Inferior parietal cortex (tissue), 1 donor: ENCODE data around the gene NPL.

Experiments
- DNase-seq: peaks from one replicate; pipeline ENCODE4 v3.0.0-alpha.2; 2016; ENCODE audit errors: extremely low spot score

The NPL gene, protein sequence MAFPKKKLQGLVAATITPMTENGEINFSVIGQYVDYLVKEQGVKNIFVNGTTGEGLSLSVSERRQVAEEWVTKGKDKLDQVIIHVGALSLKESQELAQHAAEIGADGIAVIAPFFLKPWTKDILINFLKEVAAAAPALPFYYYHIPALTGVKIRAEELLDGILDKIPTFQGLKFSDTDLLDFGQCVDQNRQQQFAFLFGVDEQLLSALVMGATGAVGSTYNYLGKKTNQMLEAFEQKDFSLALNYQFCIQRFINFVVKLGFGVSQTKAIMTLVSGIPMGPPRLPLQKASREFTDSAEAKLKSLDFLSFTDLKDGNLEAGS

DNA sequence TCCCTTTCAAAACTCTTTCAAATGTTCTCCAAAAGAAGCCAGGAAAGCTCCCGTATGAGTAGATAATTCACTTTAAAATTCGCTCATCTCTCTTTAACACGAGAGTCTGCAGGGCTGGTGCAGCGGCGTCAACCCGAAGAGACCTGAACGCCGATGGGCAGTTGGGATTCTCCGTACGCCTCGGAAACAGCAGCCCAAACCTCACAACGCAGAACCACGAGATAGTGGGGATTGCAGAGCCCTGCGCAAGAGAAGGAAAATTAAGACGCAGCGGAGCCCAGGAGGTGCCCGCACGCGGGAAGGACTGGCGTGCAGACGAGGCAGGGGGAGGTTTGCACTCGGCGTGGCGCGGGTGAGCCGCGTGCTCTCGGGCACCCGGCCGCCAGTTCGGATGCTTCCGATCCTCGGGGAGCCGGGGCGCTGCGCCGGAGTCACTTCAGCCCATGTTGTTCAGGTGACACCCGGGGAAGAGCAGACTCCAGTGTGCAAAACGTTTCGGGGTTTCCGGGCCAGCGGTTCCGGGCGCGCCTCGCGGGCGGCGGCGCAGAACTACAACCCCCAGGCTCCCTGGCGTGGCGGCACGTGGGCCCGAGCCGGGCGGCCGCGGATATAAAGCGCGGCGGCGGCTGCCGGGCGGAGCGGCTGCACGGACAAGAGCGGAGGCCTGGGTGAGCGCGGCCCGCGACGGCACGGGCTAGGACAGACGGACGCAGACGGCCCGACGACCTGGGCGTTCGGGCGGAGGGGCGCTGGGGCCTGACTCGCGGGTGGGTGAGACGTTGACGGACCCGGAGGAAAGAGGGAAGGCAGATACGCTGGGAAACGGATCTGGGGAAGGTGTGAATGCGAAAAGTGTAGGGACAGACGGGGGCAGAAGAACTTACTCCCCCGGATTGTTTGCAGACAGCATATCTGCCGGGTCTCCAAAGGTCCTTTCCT lies at the start of gene NPL:
TSS of gene NPL (plus strand) at position 636 of the 939 bp plus-strand sequence. CDS start 4,599 bp downstream, outside the sequence.
- DNase-seq, result peak; percentile 83

DNA sequence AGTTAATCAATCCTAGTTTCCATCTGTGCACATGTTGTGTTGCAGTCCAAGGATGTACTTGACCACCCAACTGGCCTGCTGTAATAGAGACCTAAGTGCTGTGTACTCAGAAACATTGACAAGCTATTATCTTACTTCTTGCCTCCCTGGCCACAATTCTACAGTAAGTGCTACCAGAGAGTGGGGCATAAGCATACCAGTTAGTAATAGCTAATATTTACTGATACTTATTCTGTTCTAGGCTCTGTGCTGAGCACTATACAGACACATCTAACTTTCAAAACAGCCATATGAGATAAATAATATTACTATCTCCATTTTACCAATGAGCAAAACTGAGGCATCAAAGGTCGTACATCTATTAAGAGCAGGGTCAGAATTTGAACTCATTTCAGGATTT lies 49.5 kb upstream of the NPL start:
- no peak for DNase-seq

DNA sequence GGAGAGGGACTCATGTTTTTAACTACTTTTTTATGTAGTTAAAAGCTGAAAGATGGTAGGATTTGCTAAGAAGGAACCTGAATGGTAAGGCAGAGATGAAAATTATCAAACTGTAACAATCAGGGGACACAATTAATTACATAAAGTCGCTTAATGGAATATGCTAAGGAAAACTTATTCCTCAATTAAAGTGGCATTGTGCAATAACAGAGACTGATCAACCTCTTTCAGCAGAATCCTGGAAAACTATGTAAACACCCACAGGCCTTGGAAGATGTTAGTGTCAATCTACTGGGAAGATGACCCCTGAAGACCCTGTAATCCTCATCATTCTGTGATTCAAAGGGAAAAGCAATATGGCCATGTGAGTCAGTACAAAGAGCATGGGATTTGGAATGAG lies 46.8 kb upstream of the NPL start:
- no peak for DNase-seq

DNA sequence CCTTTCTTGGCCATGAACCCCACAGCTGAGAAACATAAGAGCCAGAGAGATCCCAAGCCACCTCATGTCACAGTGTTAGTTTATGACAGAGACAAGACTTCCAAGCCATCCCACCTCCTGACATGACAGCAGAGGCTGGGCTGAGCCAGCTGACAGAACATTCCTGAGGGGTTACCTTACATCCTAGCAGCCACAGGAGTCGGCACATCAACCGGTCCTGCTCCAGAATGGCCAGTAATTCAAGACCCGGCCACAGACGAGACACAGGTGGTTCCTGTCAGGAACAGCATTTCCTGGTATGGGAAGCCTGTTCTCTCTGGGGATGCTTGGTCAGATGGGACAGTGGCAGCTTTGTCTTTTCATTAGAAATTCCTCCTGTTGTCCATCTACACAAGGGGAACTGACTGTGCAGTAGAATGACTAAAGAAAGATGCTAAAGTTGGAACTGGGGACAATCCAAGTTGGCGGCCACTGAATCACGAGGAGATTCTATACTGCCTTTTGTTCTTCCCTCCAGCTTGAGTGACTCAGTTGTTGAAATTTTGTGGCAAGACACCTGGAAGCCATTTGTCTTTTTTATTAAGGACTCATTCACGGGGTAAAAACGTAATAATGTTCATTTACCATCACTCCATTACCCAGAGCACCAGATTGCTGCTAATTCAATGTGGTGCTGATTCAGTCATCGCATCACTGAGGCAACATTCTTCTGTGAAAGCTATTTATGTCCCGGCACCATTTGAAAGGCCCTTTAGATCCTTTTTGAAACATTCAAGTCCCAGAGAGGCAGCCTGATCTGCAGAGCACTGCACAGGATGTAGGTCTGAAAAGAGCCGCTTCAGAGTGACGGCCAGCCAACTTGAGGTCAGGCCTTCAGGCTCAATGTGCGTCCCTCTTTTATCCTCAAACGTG lies 37.2 kb upstream of the NPL start:
- DNase-seq, result peak; percentile 51

DNA sequence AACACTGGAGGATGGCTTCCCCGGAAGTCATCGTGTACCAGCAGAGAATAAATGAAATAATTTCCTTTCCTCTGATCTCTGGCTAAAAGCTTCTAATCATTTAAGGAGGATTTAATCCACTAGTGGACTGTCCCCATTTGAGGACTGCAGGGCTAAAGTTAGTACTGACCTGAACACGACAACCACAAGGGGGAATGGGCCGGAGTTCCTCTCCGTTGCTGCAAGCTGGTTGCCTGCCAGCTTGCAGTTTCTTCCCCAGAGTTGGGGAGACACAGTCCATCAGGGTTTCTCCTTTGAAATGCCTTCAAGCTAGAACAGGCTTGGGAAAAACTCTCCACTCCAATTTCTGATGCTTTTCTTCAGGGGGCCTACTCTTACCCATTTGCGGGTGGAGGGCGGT lies 35.5 kb upstream of the NPL start:
- no peak for DNase-seq

DNA sequence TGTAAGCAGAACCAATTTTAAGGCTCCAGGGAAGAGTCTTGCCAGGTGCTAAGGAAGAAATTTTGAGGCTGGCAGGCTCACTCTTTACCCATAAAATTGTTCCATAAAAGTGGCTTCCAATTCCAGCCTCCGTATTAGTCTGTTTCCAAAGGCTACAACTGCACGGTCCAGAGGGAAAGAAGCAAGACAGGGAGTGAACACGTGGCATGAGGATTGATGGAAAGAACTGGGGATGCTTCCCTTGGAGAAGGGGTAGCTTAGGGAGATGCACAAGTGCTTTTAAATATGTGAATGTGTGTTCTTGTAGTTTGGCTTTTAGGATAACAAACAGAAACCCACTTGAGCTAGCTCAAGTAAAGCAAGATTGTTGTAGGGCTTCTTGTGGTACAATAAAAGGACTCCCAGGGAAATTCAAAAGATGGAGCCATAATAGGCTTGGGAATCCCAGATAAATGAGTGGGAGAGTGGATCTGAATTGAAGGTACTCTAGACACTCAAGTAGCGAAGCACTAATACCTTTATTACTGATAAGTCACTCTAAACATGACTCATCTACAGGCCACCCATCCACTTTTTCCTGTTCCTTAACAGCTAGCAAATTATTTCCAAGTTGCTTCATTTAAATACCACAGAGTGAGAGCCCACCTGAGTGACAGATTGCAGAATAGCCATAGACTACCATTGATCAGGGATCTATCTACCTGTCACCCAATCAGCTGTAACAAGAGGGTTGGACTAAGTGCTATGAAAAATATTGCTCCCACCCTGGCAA lies 34.8 kb upstream of the NPL start:
- DNase-seq, result no peak

DNA sequence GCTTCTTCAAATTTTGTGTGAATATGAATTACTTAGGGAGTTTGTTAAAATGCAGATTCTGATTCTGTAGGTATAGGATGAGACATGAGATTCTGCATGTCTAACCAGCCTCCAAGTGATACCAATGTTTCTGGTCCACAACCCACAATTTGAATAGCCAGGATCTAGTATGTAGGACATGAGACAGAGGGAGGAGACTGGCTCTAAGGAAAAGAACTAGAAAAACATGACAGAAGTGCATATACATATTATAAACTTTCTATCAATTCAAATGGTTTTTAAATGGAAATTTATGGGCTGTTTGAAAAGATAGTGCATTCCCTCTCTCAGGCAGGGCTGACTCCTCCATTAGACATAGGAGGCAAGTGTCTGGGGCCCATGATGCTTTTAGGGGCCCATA lies 33.9 kb upstream of the NPL start:
- DNase-seq, result no peak

DNA sequence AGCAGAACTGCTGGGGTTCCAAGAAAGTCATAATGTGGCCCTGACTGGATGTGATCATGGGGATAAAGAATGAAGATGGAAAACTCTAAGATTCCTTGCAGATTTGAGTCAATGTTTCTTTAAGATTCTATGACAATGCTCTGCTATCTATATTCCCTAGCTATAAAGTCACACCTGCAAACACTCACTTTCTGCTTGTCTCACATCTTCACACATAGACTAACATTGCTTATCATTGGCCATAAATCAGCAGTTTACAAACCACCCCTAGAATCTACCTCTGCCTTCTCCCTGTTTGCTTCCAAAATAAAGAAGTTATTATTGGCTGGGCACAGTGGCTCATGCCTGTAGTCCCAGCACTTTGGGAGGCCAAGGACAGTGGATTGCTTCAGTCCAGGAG lies 33.1 kb upstream of the NPL start:
- DNase-seq, result no peak

DNA sequence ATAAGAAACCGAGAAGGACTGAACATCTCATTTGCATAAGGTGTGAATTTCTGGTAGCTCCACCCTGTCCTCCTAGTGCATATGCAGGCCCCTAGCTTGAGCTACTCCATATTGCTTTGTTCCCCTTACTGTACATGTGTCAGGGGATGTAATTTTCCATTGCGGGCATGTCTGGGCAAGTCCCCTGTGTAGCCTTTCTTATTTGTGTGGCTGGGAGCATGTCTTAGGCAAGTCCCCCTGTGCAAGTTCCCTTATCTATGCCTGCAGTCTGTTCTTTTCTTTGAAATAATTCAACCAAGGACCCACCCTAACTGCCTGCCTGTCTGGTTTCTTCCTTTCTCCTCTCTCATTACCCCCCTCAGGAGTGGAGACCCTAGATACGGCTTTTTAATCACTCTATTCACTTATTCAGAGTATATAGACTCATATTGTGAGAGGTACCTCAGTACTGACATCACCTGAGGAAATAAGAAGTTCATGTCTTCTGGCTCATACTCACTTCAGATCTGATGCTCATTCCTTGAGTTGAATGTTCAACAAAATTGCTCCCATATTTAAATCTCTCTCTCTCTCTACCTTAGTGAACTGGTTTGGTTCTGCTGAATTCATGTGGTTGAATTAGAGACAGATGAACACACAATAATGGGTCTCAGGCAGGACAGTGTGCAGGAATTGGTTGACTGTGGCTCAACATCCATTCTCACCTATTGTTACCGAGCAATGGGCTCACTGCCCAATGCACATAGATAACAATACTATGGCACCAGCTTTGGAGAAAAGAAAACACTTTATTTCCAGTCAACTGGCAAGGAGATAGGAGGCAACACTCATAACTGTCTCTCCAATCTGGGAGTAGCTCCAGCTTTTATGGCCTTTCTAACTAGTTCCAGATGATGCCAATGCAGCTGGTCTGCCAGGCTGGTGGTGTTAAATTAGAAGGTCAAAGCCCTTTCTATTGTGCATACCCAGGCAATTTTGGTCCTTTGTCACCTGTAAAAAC lies 27.9 kb upstream of the NPL start:
- DNase-seq, result no peak

DNA sequence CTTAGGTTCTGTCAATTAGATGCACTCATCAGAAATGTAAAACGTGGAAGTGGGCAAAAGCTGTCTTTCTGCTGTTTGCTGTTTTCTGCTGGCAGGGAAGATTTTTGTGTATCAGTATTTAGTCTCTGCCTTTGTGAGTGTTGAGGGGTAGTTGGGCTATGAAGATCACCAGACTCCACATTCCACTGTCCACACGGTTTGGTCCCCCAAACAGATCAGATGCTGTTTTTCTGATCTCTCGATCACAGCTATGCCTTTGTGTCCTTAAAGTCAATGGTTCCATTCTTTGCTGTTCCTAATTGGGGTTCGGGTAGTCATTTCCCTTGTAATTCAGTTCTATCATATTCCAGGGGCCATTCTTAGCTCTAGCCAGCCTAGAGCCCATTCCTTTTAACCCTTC lies 27.0 kb upstream of the NPL start:
- no peak for DNase-seq

DNA sequence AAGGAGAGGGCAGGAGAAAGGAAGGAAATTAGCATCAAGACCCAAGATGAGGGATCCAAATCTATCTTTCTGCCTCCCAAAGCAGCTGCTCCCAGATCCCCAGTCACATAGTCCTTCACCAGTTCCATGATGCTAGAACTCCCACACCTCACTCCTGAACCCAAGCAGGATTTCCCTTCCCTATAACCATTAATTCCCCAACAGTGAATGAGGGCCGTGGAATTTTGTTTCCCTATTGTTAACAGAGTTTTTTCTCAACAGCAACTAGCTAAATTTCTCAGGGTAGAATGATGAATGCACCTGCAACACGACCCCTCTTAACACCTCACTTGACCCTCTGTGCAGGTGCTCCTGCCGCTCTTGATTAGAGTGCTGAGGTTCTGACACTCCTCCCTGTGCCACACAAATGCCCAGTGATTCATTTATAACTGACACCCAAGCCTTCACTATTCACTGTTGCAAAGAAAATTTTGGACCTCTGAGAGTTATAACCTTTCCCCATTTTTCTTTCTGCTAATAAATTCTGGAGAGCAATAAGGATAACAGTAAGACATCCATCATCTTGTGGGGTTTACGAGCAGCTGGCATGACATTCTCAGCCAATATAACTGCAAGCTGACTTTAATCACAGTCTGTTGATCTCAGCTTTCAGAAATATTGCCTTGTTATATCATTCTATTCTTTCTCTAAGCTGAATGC lies 25.4 kb upstream of the NPL start:
- DNase-seq, result no peak

DNA sequence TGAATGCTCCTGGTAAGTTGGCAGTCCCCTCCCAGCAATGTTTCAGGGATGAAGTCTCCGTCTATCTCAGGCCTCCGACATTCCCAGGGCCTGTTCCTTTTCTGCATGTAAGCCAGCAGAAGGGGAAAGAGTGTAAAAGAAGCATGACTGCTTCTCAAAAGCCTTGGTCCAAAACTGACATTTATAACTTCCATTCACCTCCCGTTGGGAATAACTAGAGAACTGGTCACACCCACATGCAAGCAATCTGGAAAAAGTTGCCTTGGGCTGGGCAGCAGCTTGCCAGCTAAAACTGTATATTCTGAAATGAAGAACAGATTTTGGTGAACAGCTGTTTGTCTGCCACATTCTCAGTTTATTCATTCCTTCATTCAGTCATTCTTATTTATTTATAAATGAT lies 24.2 kb upstream of the NPL start:
- no peak for DNase-seq

DNA sequence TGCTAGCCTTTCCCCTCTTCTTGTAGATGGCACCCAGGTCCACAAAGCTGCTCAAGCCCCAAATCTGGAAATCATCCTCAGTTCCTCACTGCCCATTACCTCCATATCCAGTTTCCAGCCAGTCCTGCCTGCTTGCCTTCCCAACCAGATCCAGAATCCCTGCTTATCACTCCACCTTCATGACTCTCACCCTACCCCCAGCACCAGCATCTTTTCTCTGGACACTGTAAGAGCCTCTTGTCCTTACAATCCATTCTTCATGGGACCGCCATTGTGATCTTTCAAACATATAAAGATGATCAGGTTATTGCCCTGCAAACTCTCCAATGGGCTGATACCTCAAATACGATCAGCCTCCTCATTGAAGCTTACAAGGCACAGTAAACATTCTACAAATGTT lies 23.5 kb upstream of the NPL start:
- DNase-seq, result no peak

DNA sequence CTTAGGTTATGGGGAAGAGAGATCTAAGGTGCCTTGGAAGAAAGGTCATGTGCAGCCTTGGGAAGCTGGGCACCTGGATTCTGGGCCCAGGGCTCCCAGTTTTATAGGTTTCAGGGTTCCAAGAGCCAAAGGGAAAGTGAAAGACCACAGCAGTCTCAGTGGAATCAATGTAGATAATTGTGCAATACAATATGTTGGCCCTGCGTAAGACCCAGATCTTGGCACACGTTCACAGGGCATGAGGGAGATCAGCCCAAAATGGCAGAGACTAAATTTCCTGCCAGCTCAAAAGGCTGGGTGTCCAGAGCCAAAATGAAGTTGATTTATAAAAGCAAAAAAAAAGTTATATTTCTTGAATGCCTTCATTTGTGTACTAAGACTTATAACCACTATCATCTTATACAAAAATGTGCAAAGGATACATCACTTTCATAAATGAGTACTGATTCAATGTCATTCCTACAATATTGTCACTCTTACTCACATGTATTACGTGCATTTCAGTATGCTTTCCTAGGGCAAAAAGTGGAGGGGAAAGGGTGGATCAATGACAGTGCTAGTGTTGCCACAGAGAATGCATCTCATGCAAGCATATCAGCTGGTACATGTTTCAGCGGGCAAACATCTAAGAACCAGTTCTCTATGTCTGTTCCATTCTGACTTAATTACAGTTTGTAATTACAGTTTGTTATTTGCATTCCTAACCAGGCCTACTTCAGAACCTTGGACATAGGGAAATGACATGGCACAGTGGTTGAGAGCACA lies 22.5 kb upstream of the NPL start:
- no peak for DNase-seq

DNA sequence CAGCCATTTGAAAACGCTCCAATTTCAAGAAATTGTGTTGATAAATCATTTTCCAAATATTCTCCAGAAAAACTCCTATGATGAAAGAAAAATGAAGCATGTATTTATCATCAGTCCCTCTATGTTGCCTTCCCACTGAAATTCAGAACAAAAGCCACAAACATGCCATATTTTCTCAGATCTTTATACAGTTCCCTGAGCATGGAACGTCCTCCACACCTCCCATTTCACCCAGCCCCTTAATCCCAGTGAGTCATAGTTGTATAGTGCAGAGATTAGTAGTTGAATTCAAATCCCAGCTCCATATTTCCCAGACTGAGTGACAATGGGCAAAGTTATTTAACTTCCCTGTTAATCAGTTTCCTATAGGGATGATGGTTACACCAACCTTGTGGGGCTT lies 20.6 kb upstream of the NPL start:
- no peak for DNase-seq

DNA sequence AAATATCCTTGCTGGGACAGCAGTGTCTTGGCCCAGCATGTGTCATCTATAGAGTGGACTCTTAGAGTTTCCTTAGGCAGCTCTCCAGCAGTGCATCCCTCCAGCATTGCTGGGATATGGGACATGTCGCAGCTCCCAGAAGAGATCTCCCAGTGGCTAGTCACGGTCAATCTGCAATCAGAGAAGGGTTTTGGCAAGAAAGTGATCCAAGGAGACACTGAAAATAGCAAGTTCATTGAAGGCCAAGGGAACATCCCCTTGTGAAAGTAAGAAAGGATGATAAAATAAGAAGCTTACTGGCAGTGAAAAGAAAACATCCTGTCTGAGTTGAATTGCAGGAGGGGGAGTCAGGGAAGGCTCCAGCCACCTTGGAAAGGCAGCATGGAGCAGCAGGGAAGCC lies 19.3 kb upstream of the NPL start:
- no peak for DNase-seq

DNA sequence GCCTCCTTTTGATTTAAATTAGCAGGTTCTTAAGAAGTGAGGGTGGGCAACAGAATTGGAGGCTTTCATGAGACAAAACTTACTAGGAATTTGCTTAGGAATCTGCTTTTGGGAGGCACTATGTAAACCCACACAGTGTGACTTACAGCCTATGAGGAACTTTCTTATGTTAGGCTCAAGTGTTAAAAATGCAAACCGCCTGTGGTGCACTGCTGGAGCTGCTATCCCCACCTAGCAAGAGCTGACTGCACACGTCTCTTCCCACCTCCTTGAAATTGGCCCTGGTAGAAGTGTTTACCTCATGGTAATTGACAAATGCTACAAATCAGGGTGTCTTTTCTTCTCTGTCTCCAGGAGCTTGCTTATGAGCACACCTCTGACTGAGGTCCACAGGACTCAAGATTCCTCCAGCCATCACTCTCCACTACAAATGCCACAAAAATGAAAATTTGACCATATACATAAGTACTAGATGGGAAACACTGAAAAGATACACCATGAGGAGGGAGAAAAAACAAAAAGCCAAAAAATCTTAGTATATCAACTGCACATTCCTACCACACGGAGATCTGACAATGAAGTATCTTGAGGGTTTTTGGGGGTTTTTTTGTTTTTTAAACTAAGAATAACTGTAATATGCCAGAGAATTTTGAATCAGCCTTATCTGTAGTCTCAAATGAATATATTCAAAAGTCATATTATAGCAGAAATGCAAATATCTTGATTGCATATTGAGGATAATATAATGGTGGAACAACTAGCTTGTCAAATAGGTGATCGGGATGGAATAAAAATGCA lies 18.2 kb upstream of the NPL start:
- no peak for DNase-seq

DNA sequence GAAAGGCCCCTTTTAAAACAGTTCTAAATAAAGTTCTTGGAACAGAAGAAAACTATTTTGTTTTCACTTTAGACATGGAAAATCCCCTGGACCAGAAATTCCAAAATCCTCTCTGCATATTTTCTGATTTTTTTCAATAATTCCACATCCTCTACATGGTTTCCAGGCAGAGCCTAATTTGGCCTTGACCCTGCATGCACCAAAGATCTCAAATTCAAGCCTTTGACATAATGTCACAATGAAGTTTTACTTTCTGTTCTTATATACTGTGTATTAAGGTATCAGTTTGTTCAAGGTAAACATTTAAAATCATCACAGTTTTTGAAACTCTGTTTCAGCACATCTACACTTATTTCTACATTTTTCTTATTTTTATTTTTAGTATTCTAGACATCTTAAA lies 12.2 kb upstream of the NPL start:
- DNase-seq, result no peak
